ENCODE data around the gene ANKS1B.

DNA sequence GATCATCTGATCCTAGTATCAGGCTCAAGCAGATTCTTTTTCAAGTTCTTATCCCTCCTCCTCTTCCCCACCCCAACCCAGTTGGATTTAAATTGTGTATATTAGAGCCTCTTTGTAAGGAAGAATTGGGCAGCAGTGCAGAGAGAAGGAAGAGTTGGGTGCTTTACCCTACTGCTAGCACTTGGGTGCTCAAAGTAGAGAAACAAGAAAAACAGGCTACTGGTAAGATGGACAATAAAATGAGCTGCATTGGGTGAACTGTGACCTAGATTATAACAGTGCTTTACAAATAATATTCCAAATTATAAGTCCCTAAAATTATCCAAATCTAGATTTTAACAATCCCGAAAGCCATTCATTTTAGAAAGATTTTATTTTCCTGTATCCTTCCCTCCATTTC, 700.6 kb downstream of the ANKS1B start:
- TF ChIP-seq TAF1 (IDR thresholded peaks at IDR 0.05; ENCODE audit: low read depth), result no peak
- TF ChIP-seq EP300 (IDR thresholded peaks at IDR 0.05; ENCODE audit: borderline replicate concordance), result no peak
- no peak for TF ChIP-seq CREB1 (IDR thresholded peaks at IDR 0.05; ENCODE audit: low read depth)
- no peak for TF ChIP-seq EGR1 (IDR thresholded peaks at IDR 0.05)
- TF ChIP-seq MAX (IDR thresholded peaks at IDR 0.05), result no peak
- no peak for TF ChIP-seq USF1 (IDR thresholded peaks at IDR 0.05)
- TF ChIP-seq TCF12 (IDR thresholded peaks at IDR 0.05; ENCODE audit: low read depth), result no peak
- TF ChIP-seq FOXM1 (IDR thresholded peaks at IDR 0.05; ENCODE audit: borderline replicate concordance, low read depth), result no peak
- no peak for TF ChIP-seq NFIC (IDR thresholded peaks at IDR 0.05)
